ENCODE results near the gene C2CD4A. TPM values are rescaled to one million over a fixed set of nuclear protein-coding genes. Genes with fewer than 3 reads are reported as not detected.

Gene C2CD4A
- polyA plus RNA-seq, 1 of the 3 experiments (the other 2 are of a cell fraction): not detected

DNA sequence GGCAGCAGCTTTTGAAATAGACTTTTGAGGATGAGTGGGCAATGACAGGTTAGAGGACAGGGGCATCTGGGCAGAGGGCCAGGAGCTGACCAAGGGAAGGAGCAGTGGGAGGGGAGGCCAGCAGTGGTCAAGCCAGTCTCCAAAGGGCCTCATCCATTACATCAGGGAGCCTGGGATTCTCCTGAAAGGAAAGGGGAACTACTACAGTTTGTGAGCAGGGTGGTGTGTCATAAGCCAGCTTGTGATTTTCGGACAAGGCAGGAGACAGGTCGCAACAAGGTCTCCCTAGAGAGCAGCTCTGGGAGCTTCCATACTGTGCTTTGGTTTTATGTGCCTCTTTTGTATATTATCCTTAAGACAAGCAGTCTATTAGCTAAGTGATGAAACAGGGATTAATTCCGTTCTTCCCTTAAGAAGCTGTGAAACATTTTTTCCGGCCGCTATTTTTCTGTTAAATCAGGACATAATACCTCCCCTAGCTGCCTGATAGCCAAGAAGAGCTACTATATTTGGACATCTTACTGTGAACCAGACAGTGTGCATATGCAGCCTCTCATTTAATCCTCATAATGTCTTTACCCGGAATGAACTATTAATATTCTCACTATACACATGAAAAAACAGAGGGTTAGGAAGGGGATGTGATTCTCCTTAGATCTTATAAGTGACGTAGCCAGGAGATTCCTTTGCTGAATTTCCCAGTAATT is 51.9 kb downstream of the C2CD4A start (continued):
- no peak for TF ChIP-seq NFIC (IDR thresholded peaks at IDR 0.05; ENCODE audit: borderline replicate concordance)
- no peak for TF ChIP-seq ELF1 (IDR thresholded peaks at IDR 0.05)
- no peak for TF ChIP-seq SIN3A (IDR thresholded peaks at IDR 0.05; ENCODE audit: borderline replicate concordance, low read depth, low read length)
- no peak for TF ChIP-seq EZH2phosphoT487 (IDR thresholded peaks at IDR 0.05; ENCODE audit: borderline replicate concordance, low read depth)
- no peak for TF ChIP-seq FOSL2 (IDR thresholded peaks at IDR 0.05; ENCODE audit: borderline replicate concordance, low read depth)
- TF ChIP-seq CHD2 (IDR thresholded peaks at IDR 0.05; ENCODE audit: low read length, partially characterized antibody): no peak
- TF ChIP-seq GATA2 (CRISPR knock-in tag; IDR thresholded peaks at IDR 0.05): no peak

DNA sequence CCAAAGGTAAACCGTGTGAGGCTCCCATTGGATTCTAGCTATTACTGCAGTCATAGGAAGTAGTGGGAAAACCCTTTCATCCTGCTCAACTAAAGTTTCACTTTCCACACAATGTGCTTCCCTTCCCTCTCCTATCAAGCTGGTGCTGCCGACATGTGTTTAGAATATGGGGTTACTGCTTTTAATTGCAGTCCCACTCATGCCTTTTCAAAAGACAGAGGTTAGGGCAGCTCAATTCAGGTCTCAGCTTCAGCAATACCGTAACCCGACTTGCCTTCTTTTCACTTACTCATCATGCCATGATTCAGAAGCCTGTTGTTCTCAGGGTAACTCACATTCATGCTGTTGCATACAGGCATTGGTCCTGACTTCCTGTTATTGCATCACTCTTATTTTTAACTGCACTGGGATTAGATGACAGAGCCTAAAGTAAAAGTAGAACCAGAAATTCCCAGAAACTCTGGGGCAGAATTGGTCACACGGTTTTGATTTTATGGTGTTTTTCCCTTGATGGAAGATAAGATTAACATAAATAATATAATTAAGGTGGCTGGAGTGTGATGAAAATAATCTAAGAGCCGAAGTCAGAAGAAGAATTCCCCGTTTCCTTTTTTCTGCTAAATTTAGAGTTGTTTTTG is 52.6 kb downstream of the C2CD4A start:
- no peak for DNase-seq
- ChIA-PET POLR2A (no interaction called here), CTCF (interaction anchor here (0.6 to 1.5 kb wide), 3 partner anchors 47 to 187 kb away, joined by 3 to 5 read pairs (median 4); no protein-coding TSS in a partner anchor)
- Histone ChIP-seq H3K27ac (ENCODE audit: low read depth in 2 of 2, low read length in 1 of 2) (peak overlapping the region; percentile 87), H4K20me1 (ENCODE audit: insufficient read depth) (no peaks in the 10 kb centered on the region), H3K4me1 (ENCODE audit: control insufficient read depth in 1 of 2, insufficient read depth in 2 of 2, low read depth in 1 of 2, low read length in 1 of 2) (peaks cover 16 to 20% of the 10 kb centered on the region in 2 experiments; a peak in 3 of 4 replicates), H3K9me2 (no peaks in the 10 kb centered on the region), H3K4me3 (ENCODE audit: low read depth in 2 of 2, low read length in 1 of 2) (peak overlapping the region; percentile 7 to 21; a peak in 1 of 4 replicates), H3K4me2 (peak overlapping the region; percentile 9; the same call in 1 of the 2 replicates), H3K9ac (peak overlapping the region; percentile 32; the same call in 1 of the 2 replicates), H3K79me2 (ENCODE audit: insufficient read depth) (no peaks in the 10 kb centered on the region), H3F3A (replicated peaks; ENCODE audit: insufficient read depth) (no peaks in the 10 kb centered on the region), H3K9me3 (no peaks in the 10 kb centered on the region), H3K27me3 (ENCODE audit: insufficient read depth) (no peaks in the 10 kb centered on the region), H3K36me3 (replicated peaks in 1 of 2; ENCODE audit: control insufficient read depth in 1 of 2, insufficient read depth in 2 of 2, low read length in 1 of 2) (no peaks in the 10 kb centered on the region), H2AFZ (ENCODE audit: low read depth) (peak overlapping the region; percentile 53)
- WGBS (ENCODE audit: low lambda C conversion rate): 37% methylated on average over 7 of the region's 7 CpGs
- TF ChIP-seq, protein P1, sequence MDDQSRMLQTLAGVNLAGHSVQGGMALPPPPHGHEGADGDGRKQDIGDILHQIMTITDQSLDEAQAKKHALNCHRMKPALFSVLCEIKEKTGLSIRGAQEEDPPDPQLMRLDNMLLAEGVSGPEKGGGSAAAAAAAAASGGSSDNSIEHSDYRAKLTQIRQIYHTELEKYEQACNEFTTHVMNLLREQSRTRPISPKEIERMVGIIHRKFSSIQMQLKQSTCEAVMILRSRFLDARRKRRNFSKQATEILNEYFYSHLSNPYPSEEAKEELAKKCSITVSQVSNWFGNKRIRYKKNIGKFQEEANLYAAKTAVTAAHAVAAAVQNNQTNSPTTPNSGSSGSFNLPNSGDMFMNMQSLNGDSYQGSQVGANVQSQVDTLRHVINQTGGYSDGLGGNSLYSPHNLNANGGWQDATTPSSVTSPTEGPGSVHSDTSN (IDR thresholded peaks at IDR 0.05): 0 out of 2 replicates have a peak, but pooled peaks have one; percentile 6
- no peak for TF ChIP-seq CHD2 (IDR thresholded peaks at IDR 0.05; ENCODE audit: low read length, partially characterized antibody)
- peak; percentile 79 for TF ChIP-seq FOSL2 (IDR thresholded peaks at IDR 0.05; ENCODE audit: borderline replicate concordance, low read depth)
- peak; percentile 58 for TF ChIP-seq JUND (IDR thresholded peaks at IDR 0.05)
- peak; percentile 84 for TF ChIP-seq ELF1 (IDR thresholded peaks at IDR 0.05)
- TF ChIP-seq TCF12 (IDR thresholded peaks at IDR 0.05): peak; percentile 54
- peak; percentile 76 for TF ChIP-seq MEF2A (IDR thresholded peaks at IDR 0.05; ENCODE audit: borderline replicate concordance, low read depth)
- 0 out of 2 replicates have a peak, but pooled peaks have one; percentile 21 for TF ChIP-seq TAF1 (IDR thresholded peaks at IDR 0.05; ENCODE audit: borderline replicate concordance, low read depth, low read length)
- TF ChIP-seq GABPA (IDR thresholded peaks at IDR 0.05; ENCODE audit: low read depth): peak; percentile 19; the same call in 1 of the 2 replicates
- TF ChIP-seq SIN3A (IDR thresholded peaks at IDR 0.05; ENCODE audit: borderline replicate concordance, low read depth, low read length): no peak
- TF ChIP-seq POLR2AphosphoS5 (IDR thresholded peaks at IDR 0.05; ENCODE audit: low read depth, low read length): peak; percentile 31; the same call in 1 of the 2 replicates
- TF ChIP-seq, protein P2, sequence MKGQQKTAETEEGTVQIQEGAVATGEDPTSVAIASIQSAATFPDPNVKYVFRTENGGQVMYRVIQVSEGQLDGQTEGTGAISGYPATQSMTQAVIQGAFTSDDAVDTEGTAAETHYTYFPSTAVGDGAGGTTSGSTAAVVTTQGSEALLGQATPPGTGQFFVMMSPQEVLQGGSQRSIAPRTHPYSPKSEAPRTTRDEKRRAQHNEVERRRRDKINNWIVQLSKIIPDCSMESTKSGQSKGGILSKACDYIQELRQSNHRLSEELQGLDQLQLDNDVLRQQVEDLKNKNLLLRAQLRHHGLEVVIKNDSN (IDR thresholded peaks at IDR 0.05; ENCODE audit: borderline replicate concordance, low read depth): no peak
- TF ChIP-seq, protein P3, sequence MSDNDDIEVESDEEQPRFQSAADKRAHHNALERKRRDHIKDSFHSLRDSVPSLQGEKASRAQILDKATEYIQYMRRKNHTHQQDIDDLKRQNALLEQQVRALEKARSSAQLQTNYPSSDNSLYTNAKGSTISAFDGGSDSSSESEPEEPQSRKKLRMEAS (IDR thresholded peaks at IDR 0.05; ENCODE audit: low read depth): peak; percentile 63

Data from SK-N-SH (cell line).